Cardiac fibroblast (primary cell): Measurements from ENCODE around the gene MBNL1.

Source experiments
- DNase-seq, 2 donors: peaks; one replicate each; pipeline versions ENCODE4 v3.0.0 to v3.0.0-alpha.2; 2010; ENCODE audit warnings: low read depth in 2 of 2
- H3K4me3 ChIP-seq, 2 donors: replicated peaks in 1 of 2; 1 replicate in 1 of 2; 2 replicates in 1 of 2; pipeline ENCODE4 v1.5.1; 2011; ENCODE audit warnings: low read depth in 2 of 2, low read length in 2 of 2, mild to moderate bottlenecking in 2 of 2, moderate library complexity in 1 of 2
- CTCF ChIP-seq: IDR thresholded peaks from one replicate; pipeline ENCODE4 v1.5.1; 2011; ENCODE audit warnings: low read depth, mild to moderate bottlenecking, low read length, inconsistent platforms

MBNL1 gene

GRCh38 chr3:152346740-152347139 is 78.0 kb downstream of the MBNL1 start:
- DNase-seq = no peak
- H3K4me3 ChIP-seq = no peak overlapping the region
- no peak for TF ChIP-seq CTCF

GRCh38 chr3:152348436-152349177 is 79.9 kb downstream of the MBNL1 start:
- H3K4me3 ChIP-seq = no peak overlapping the region
- no peak for DNase-seq
- TF ChIP-seq CTCF = no peak

- TF ChIP-seq CTCF = no peak
- DNase-seq = peak in 1 of 2 donors; percentile 52
- H3K4me3 ChIP-seq = no peak overlapping the region
These were observed 80.7 kb downstream of the MBNL1 start for GRCh38 chr3:152349392-152349791.

GRCh38 chr3:152350139-152350538 is 81.4 kb downstream of the MBNL1 start:
- no peak overlapping the region for H3K4me3 ChIP-seq
- peak in 1 of 2 donors; percentile 40 for DNase-seq
- TF ChIP-seq CTCF = no peak

GRCh38 chr3:152350776-152351175 is 82.0 kb downstream of the MBNL1 start:
- no peak overlapping the region for H3K4me3 ChIP-seq
- no peak for TF ChIP-seq CTCF

GRCh38 chr3:152352554-152352953 is 83.8 kb downstream of the MBNL1 start:
- no peak for TF ChIP-seq CTCF
- peak; percentile 13 to 76 for DNase-seq
- H3K4me3 ChIP-seq = no peak overlapping the region

More at GRCh38 chr3:152350776-152351175, 82.0 kb downstream of the MBNL1 start:
- DNase-seq = no peak

- no peak overlapping the region for H3K4me3 ChIP-seq
- DNase-seq = no peak
- no peak for TF ChIP-seq CTCF
These were observed 84.8 kb downstream of the MBNL1 start for GRCh38 chr3:152353578-152353977.
